Stimulated activated naive B cell treated with anti-CD40 and anti-IgM and Interleukin-4, amounts not matched to agents 10 μg/mL and 1 μg/mL and 100 μg/mL, for 72 hours (primary cell): ENCODE results near the gene SERINC4.

Experiments used
- ATAC-seq, 2 donors: fragments of 150-1000 bp; cut with Tn5 transposase; replicated peaks; 2 replicates each; pipeline ENCODE4 v1.10.0; 2021; ENCODE audit warnings: moderate library complexity in 1 of 2
- DNase-seq: peaks from one replicate; pipeline ENCODE4 v3.0.0; 2021
- H3K27ac Mint-ChIP-seq: one replicate; pipeline ENCODE4 v1.8.0; 2022; ENCODE audit warnings: mild to moderate bottlenecking, mixed read lengths
- H3K27me3 Mint-ChIP-seq, 2 donors: one replicate each; pipeline ENCODE4 v1.8.0; 2022; ENCODE audit warnings: mixed read lengths in 2 of 2
- H3K36me3 Mint-ChIP-seq, 2 donors: one replicate each; pipeline ENCODE4 v1.8.0; 2022; ENCODE audit warnings: mixed read lengths in 2 of 2, mild to moderate bottlenecking in 1 of 2
- H3K4me1 Mint-ChIP-seq, 2 donors: one replicate each; pipeline ENCODE4 v1.8.0; 2022; ENCODE audit warnings: mixed read lengths in 2 of 2, mild to moderate bottlenecking in 1 of 2
- H3K4me3 Mint-ChIP-seq, 2 donors: one replicate each; pipeline ENCODE4 v1.8.0; 2022; ENCODE audit warnings: mild to moderate bottlenecking in 2 of 2, mixed read lengths in 2 of 2, moderate library complexity in 1 of 2
- H3K9me3 Mint-ChIP-seq, 2 donors: one replicate each; pipeline ENCODE4 v1.8.0; 2022; ENCODE audit warnings: mixed read lengths in 2 of 2, mild to moderate bottlenecking in 1 of 2

SERINC4 gene

DNA sequence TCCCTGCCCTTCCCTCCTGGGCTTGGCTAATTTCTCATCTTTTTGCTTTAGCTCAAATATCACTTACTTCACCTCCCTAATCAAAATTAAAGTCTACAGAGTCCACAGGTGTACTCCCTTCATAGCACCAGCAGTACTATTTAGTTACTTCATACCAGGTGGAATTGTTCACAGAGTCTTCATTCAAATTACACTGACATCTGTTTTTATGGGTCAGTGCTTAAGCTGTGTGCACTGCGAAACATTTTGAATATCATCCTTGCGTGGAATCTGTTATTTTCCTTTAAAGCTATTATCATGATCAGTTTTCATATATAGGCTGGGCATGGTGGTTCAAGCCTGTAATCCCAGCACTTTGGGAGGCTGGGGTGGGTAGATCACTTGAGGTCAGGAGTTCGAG is 10.6 kb downstream of the SERINC4 start:
- H3K4me3 Mint-ChIP-seq, result peak overlapping the region; percentile 31 to 37
- H3K27me3 Mint-ChIP-seq, result no peaks in the 10 kb centered on the region
- H3K36me3 Mint-ChIP-seq, result peaks cover 18 to 22% of the 10 kb centered on the region in 2 donors
- H3K4me1 Mint-ChIP-seq, result peaks cover 16 to 49% of the 10 kb centered on the region in 2 donors
- no peaks in the 10 kb centered on the region for H3K9me3 Mint-ChIP-seq
- peak overlapping the region; percentile 83 for H3K27ac Mint-ChIP-seq
- ATAC-seq (peak; percentile 28 to 31), DNase-seq (peak; percentile 13)

DNA sequence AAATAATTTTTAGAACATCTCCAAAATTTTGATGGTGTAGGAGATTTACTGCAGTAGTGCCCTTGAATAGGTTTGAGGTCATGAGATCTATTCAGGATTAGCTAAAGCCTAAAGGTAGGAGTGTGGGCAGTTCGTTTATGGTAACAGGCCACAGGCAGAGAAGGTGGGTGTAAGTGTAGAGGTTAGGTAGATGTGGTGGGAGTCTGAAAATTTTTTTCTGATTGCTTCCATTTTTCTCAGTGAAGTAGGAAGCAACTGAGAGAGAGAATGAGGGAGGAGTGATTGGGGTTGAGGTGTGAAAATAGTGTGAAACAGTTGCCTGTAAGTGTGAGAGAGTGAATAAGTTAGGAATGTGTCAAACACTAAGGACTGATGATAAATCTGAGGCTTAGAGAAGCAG is 21.0 kb downstream of the SERINC4 start:
- no peak for DNase-seq
- Mint-ChIP-seq H3K27me3 (no peaks in the 10 kb centered on the region), H3K36me3 (peaks cover 19 to 33% of the 10 kb centered on the region in 2 donors), H3K27ac (no peak overlapping the region), H3K4me1 (peaks cover 21 to 50% of the 10 kb centered on the region in 2 donors), H3K9me3 (no peaks in the 10 kb centered on the region), H3K4me3 (no peak overlapping the region)
- ATAC-seq, result no peak

DNA sequence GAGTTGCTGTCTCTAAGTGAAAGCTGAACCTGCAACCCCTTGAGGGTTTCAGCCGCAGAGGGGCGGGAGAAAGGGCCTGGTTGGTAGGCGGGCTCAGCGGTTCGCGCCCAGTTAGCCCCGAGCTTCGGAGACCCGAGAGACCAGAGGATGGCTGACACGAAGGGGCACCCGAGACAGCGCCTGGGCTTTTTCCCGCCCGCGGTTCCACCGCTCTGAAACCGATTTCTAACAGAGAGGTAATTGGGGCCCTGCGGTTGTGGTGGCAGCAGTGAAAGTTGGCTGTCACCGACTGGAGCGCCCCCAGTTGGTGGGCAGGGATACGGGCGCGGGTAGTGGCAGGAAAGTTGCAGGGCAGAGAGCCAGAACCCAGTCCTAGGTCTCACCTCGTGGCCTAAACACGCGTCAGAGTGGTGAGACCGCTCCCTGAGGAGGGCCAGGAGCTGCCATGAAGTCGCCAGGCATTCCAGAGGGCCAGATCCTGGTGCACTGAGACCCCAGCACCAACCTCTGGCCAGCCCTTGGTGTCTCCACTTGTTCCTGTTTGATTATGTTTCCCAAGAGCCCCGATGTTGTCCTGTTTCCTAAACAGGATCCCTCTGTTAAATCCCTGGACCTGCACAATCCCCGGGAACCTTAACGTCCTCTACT is 22.6 kb downstream of the SERINC4 start:
- no peaks in the 10 kb centered on the region for H3K27me3 Mint-ChIP-seq
- peak; percentile 92 for DNase-seq
- H3K4me1 Mint-ChIP-seq, result peaks cover 21 to 57% of the 10 kb centered on the region in 2 donors
- H3K27ac Mint-ChIP-seq, result peak overlapping the region; percentile 99
- peak; percentile 72 to 77 for ATAC-seq
- peak overlapping the region; percentile 97 to 99 for H3K4me3 Mint-ChIP-seq
- peaks cover 32 to 43% of the 10 kb centered on the region in 2 donors for H3K36me3 Mint-ChIP-seq
- no peaks in the 10 kb centered on the region for H3K9me3 Mint-ChIP-seq

DNA sequence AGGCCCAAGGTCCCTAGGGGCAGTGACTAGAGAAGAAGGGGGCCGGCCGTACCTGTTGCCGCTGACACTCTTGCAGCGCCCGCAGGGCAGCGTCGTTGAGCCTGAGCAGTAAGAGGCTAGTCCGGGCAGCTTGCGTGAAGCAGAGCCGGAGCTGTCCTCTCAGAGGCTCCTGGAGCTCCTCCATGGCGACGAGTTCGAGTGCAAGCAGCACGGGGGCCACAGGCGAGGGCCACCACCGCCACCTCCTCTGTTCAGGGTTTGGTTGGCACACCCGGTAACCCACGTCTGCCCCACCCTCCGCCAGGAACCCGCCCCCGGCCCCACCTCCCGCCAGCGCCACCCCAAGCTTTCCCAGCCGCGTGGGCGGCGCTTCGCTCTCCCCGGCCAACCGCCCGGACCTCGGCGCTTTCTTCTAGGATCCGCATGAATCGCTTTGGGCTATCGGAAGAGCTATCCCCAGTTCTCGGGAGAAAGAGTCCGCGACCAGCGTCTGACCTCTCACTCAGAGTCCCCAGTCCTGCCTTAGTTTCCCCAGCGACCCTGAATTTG is 23.2 kb downstream of the SERINC4 start, which contains the start of gene ELL3:
Gene ELL3 (minus strand): TSS at position 249 of the 549 bp plus-strand sequence. CDS start 65 bp downstream, at position 184.
- DNase-seq, result peak; percentile 79
- peak within 1 kb of the TSS; percentile 97 to 99 for H3K4me3 Mint-ChIP-seq
- peak within 1 kb of the TSS; percentile 99 for H3K27ac Mint-ChIP-seq
- H3K36me3 Mint-ChIP-seq, result peaks cover 34 to 45% of the 10 kb centered on the region in 2 donors
- peak; percentile 65 to 76 for ATAC-seq
- no peaks in the 10 kb centered on the region for H3K27me3 Mint-ChIP-seq
- no peaks in the 10 kb centered on the region for H3K9me3 Mint-ChIP-seq
- peaks cover 22 to 57% of the 10 kb centered on the region in 2 donors for H3K4me1 Mint-ChIP-seq

DNA sequence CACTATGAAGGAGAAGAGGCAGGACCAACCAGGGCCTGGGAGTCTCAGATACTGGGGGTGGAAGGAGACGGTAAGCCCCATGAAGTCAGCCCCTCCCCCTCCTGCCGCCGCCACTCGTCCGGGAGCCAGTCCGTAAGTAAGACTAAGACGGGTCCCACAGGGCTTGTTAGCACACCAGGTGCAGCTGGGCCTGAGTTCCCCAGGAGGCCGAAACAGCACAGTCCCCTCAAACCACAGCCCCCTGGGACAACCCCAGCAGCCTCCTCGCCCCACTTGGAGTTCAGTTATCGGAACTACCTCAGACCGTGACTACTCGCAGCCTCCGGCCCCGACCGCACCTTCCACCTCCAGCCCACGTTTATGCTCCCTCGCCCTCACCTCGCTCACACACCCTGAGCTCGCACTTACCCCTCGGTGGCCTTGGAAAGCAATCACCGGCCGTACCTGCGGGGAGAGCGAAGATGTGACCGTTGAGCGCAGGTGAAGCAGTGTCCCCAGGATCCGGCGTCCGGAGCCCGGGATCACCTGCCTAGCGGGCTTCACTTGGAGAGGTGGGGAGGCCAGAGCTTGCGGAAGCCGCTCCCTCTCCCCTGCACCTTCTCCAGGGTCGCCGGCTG is 23.8 kb downstream of the SERINC4 start:
- ATAC-seq (peak; percentile 78 to 79), DNase-seq (peak; percentile 93)
- peaks cover 23 to 57% of the 10 kb centered on the region in 2 donors for H3K4me1 Mint-ChIP-seq
- H3K9me3 Mint-ChIP-seq, result no peaks in the 10 kb centered on the region
- H3K4me3 Mint-ChIP-seq, result peak overlapping the region; percentile 97 to 99
- peak overlapping the region; percentile 99 for H3K27ac Mint-ChIP-seq
- peaks cover 37 to 48% of the 10 kb centered on the region in 2 donors for H3K36me3 Mint-ChIP-seq
- no peaks in the 10 kb centered on the region for H3K27me3 Mint-ChIP-seq

DNA sequence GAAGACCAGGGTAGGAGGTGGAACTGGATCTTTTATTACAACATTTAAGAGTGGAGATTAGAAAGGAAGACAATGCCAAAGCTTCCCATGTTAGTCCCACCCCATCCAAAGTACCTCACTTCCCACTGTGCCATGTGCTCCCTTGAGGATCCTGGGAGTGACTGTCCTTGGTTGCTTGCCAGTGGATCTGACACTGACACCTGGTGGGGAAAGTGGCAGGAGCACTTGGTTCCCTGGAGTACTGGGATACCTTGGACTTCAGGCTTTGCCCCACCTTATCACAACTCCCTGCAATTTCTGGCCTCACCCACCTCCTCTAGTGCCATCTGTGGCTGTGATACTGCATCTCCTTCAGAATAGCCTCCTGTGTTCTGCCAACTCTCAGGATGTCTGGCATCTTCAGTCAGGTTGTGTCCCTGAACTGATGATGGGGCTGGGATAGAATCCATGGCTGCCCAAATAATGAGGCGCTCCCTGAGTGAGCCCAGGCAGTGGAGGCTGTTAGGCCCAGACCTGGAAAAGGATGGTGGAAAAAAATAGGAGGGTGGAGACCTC is 24.5 kb downstream of the SERINC4 start:
- ATAC-seq, result no peak
- Mint-ChIP-seq H3K27me3 (no peaks in the 10 kb centered on the region), H3K36me3 (peaks cover 43 to 53% of the 10 kb centered on the region in 2 donors), H3K9me3 (no peaks in the 10 kb centered on the region), H3K27ac (peak overlapping the region; percentile 99), H3K4me3 (peak overlapping the region; percentile 97 to 99), H3K4me1 (peaks cover 23 to 51% of the 10 kb centered on the region in 2 donors)
- DNase-seq, result no peak

DNA sequence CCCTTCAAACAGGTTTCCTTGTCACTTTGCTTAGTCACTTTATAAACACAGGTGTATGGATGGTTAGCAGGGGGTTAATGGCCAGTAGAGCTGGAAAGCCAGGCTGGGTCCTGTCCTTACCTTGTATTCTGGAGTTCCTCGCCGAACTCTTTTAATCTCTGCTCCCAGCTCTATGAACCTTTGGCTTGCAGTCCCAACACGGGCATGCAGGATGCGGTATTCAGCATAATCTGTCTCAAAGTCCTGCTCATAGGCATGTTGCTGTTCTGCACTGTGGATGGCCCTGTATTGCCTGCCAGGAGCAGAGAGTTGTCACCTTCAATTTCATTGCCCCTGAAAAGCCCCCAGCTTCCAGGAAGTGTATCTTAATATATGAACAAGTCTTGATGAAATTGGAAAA is 26.0 kb downstream of the SERINC4 start:
- ATAC-seq, result no peak
- H3K4me1 Mint-ChIP-seq, result peaks cover 21 to 49% of the 10 kb centered on the region in 2 donors
- H3K27ac Mint-ChIP-seq, result no peak overlapping the region
- H3K36me3 Mint-ChIP-seq, result peaks cover 50 to 63% of the 10 kb centered on the region in 2 donors
- no peak overlapping the region for H3K4me3 Mint-ChIP-seq
- no peaks in the 10 kb centered on the region for H3K9me3 Mint-ChIP-seq
- no peaks in the 10 kb centered on the region for H3K27me3 Mint-ChIP-seq
- no peak for DNase-seq

DNA sequence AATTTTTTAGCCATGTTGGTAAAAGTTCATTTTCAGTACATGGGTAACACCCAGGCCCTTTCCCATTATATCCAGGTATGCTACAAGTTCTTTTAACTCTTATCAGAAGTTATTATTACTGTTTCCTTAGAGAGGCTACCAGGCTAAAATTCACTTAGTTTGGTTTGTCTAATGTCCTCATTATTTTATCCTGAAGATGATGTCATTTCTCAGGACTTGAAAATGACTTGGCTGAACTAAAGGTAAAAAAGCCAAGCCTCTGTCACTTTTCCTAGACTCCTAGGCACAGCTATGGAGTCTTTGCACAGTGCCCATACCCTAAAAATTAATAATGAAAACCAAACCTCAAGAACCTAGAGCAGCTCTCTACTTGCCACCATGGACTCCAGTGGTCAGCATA is 27.4 kb downstream of the SERINC4 start:
- H3K27ac Mint-ChIP-seq, result no peak overlapping the region
- H3K27me3 Mint-ChIP-seq, result no peaks in the 10 kb centered on the region
- peaks cover 53 to 69% of the 10 kb centered on the region in 2 donors for H3K36me3 Mint-ChIP-seq
- no peak for ATAC-seq
- H3K4me3 Mint-ChIP-seq, result no peak overlapping the region
- peaks cover 14 to 38% of the 10 kb centered on the region in 2 donors for H3K4me1 Mint-ChIP-seq
- no peak for DNase-seq
- H3K9me3 Mint-ChIP-seq, result no peaks in the 10 kb centered on the region

DNA sequence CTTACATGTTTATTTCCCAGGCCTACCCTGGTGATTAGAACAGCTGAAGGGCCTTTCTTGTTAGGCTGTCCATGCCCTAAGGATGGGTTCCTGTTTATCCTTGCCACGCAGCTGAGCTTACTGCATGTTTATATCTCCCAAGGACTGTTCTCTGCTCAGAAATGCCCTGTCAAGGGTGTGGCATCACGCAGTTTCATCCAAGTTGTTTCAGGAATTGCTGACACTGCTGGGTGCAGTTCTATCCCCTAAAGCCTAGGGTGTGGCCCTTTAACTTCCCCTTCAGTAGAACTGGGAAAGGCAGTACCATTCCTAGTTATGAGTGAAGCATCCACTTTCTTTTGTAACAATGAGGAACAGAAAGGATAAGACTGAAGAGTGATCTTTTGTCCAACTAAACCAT is 28.2 kb downstream of the SERINC4 start:
- Mint-ChIP-seq H3K27ac (no peak overlapping the region), H3K4me3 (no peak overlapping the region), H3K9me3 (no peaks in the 10 kb centered on the region), H3K36me3 (peaks cover 53 to 69% of the 10 kb centered on the region in 2 donors), H3K4me1 (peaks cover 14 to 31% of the 10 kb centered on the region in 2 donors), H3K27me3 (no peaks in the 10 kb centered on the region)
- no peak for DNase-seq
- no peak for ATAC-seq

DNA sequence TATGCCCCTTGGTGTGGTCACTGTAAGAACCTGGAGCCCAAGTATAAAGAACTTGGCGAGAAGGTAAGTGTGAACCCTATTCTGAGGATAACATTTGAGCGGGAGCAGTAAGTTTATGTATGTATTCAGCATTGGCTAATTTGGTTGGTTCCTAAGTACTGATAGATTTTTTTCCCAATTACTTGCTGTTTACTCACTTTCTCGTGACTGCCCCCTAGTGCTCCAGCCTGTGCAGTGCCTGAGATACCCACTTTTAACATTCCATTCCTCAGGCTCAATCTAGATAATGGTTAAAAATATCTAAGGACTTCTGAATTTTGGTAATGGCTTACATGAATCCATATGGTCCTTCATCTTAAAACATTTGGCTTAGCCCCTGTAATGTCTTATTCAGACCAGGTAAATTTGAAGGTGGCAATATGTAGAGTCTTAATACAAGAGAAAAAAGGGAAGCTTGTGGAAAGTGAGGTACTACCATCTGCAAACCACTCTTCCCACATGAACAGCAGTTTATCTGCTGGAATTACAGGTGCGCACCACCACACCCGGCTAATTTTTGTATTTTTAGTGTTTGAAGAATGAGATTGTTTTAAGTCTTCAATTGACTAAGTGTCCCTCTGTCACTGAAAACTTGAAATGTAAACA is 30.3 kb downstream of the SERINC4 start:
- Mint-ChIP-seq H3K9me3 (no peaks in the 10 kb centered on the region), H3K36me3 (peaks cover 48 to 61% of the 10 kb centered on the region in 2 donors), H3K27ac (peak overlapping the region; percentile 25), H3K4me1 (peaks cover 7 to 14% of the 10 kb centered on the region in 2 donors), H3K27me3 (no peaks in the 10 kb centered on the region), H3K4me3 (no peak overlapping the region)
- ATAC-seq (peak; percentile 70 to 77), DNase-seq (peak; percentile 21)

DNA sequence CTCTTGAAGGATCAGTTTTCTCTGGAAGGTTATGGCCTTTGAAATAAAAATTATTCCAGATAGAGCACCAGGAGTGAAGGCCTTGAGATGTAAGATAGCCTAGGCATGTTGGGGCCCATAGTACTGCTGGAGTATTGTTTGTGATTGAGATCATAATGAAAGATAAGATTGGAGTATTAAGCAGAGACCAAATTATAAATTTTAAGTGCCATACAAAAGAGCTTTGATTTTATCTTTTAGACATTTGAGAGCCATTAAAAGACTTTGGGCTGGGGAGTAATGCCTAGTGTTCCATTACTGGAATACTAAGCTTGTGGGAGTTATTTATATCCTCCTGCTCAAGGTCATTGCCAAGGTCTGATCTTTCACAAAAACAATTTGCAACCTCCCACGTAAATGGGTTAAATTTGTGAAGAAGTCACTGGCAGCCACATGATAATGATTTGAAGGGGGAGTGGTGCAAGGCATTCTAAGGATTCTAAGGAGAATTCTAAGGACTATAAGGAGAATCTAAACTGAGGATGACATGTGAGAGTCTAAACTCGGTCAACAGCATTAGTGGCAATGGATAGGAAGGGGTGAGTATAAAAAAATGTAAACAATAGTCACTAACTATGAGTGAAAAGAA is 36.1 kb downstream of the SERINC4 start:
- no peak for DNase-seq
- H3K27ac Mint-ChIP-seq, result no peak overlapping the region

DNA sequence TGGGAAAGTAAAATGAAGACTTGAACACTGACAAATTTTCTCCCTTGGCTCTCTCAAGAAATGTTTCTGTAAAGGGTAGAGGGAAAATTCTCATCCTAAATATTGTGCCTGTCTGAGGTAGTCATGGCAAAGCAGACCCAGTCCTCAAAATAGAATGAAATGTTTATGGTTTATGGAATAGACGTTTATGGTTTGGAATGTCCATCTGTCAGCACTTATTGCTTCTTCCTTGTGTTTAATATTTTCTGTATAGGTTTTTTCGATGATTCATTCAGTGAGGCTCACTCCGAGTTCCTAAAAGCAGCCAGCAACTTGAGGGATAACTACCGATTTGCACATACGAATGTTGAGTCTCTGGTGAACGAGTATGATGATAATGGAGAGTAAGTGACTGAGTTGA is 37.2 kb downstream of the SERINC4 start:
- no peak for DNase-seq
- ATAC-seq, result no peak
- Mint-ChIP-seq H3K36me3 (peaks cover 28 to 30% of the 10 kb centered on the region in 2 donors), H3K4me3 (no peak overlapping the region), H3K27ac (no peak overlapping the region), H3K27me3 (no peaks in the 10 kb centered on the region), H3K4me1 (peaks cover 0 to 5% of the 10 kb centered on the region in 2 donors), H3K9me3 (no peaks in the 10 kb centered on the region)

More for the DNA sequence above, 36.1 kb downstream of the SERINC4 start:
- no peak overlapping the region for H3K4me3 Mint-ChIP-seq
- H3K9me3 Mint-ChIP-seq, result no peaks in the 10 kb centered on the region
- H3K27me3 Mint-ChIP-seq, result no peaks in the 10 kb centered on the region
- no peak for ATAC-seq
- peaks cover 28 to 36% of the 10 kb centered on the region in 2 donors for H3K36me3 Mint-ChIP-seq
- H3K4me1 Mint-ChIP-seq, result peaks cover 0 to 5% of the 10 kb centered on the region in 2 donors

DNA sequence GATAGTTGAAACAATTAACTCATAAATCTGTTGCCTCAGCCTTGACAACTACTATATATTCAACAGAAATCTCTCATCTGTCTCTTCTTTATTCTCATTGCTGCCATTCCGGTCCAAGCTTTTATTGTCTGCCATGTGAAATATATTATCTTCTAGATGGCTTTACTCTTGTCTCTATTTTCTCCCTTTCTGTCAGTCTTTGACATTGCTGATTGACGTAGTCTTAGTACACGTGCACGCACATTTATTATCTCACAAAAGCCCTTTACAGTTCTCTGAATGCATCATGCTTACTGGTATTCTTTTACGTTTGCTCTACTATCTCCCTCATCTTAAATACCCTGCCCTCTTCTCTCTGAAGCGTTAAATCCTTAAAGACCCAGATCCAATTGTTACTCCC is 48.1 kb downstream of the SERINC4 start:
- H3K36me3 Mint-ChIP-seq, result peaks cover 21 to 24% of the 10 kb centered on the region in 2 donors
- H3K9me3 Mint-ChIP-seq, result no peaks in the 10 kb centered on the region
- ATAC-seq, result no peak
- no peak for DNase-seq
- H3K4me3 Mint-ChIP-seq, result no peak overlapping the region
- peaks cover 20 to 54% of the 10 kb centered on the region in 2 donors for H3K4me1 Mint-ChIP-seq
- no peaks in the 10 kb centered on the region for H3K27me3 Mint-ChIP-seq
- no peak overlapping the region for H3K27ac Mint-ChIP-seq
